Endothelial cell (in vitro differentiated cells): ENCODE data around the gene ZSCAN1. TPM values are rescaled to one million over a fixed set of nuclear protein-coding genes. Genes with fewer than 3 reads are reported as not detected.

ENCODE experiments used
- DNase-seq: peaks from one replicate; pipeline ENCODE4 v3.0.0; 2021; ENCODE audit warnings: low spot score
- H3K27ac Mint-ChIP-seq: one replicate; pipeline ENCODE4 v1.8.0; 2021; ENCODE audit warnings: mixed read lengths, inconsistent platforms; ENCODE audit not compliant: unreplicated experiment
- H3K27me3 Mint-ChIP-seq: one replicate; pipeline ENCODE4 v1.8.0; 2021; ENCODE audit warnings: mild to moderate bottlenecking, moderate library complexity, mixed read lengths, inconsistent platforms; ENCODE audit not compliant: unreplicated experiment
- H3K36me3 Mint-ChIP-seq: one replicate; pipeline ENCODE4 v1.8.0; 2021; ENCODE audit warnings: mild to moderate bottlenecking, low read depth, mixed read lengths, inconsistent platforms; ENCODE audit not compliant: unreplicated experiment
- H3K4me1 Mint-ChIP-seq: one replicate; pipeline ENCODE4 v1.8.0; 2021; ENCODE audit warnings: mild to moderate bottlenecking, mixed read lengths, inconsistent platforms; ENCODE audit not compliant: unreplicated experiment
- H3K4me3 Mint-ChIP-seq: one replicate; pipeline ENCODE4 v1.8.0; 2021; ENCODE audit warnings: mild to moderate bottlenecking, mixed read lengths, inconsistent platforms; ENCODE audit not compliant: unreplicated experiment
- H3K9me3 Mint-ChIP-seq: one replicate; pipeline ENCODE4 v1.8.0; 2021; ENCODE audit warnings: mixed read lengths, inconsistent platforms; ENCODE audit not compliant: unreplicated experiment
- total RNA-seq: library from RNA; stranded (reverse); fragmentation: NEBNext Ultra II Directional; extraction: Animal tissue kit (Norgen Biotek cat#: 25700); gene quantifications from one replicate; pipeline ENCODE4 v1.2.1, GENCODE V29; 2021; ENCODE audit not compliant: unreplicated experiment
- TF ChIP-seq, protein P1 (sequence below): fragments of 200-600 bp; sonication (generic); IDR thresholded peaks from one replicate; pipeline ENCODE4 v1.5.0; 2021; ENCODE audit warnings: antibody characterized with exemption; ENCODE audit not compliant: unreplicated experiment

The ZSCAN1 gene
- total RNA-seq, 1 donor from 2014 or later = not detected

DNA sequence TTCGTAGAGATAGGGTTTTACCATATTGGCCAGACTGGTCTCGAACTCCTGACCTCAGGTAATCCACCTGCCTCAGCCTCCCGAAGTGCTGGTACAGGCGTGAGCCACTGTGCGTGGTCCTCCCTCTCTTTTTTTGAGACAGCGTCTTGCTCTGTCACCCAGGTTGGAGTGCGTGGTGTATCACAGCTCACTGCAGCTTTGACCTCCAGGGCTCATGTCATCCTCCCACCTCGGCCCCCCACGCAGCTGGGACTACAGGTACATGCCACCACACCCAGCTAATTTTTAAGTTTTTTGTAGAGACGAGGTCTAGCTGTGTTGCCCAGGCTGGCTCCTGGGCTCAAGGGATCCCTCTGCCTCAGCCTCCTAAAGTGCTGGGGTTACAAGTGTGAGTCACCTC lies 46.0 kb downstream of the ZSCAN1 start:
- H3K9me3 Mint-ChIP-seq = peaks cover 32% of the 10 kb centered on the region
- TF ChIP-seq, protein P1, sequence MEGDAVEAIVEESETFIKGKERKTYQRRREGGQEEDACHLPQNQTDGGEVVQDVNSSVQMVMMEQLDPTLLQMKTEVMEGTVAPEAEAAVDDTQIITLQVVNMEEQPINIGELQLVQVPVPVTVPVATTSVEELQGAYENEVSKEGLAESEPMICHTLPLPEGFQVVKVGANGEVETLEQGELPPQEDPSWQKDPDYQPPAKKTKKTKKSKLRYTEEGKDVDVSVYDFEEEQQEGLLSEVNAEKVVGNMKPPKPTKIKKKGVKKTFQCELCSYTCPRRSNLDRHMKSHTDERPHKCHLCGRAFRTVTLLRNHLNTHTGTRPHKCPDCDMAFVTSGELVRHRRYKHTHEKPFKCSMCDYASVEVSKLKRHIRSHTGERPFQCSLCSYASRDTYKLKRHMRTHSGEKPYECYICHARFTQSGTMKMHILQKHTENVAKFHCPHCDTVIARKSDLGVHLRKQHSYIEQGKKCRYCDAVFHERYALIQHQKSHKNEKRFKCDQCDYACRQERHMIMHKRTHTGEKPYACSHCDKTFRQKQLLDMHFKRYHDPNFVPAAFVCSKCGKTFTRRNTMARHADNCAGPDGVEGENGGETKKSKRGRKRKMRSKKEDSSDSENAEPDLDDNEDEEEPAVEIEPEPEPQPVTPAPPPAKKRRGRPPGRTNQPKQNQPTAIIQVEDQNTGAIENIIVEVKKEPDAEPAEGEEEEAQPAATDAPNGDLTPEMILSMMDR = no peak
- H3K4me1 Mint-ChIP-seq = no peaks in the 10 kb centered on the region
- H3K36me3 Mint-ChIP-seq = peaks cover 22% of the 10 kb centered on the region
- H3K27me3 Mint-ChIP-seq = peaks cover 12% of the 10 kb centered on the region
- H3K27ac Mint-ChIP-seq = no peak overlapping the region
- DNase-seq = no peak
- peak overlapping the region; percentile 14 for H3K4me3 Mint-ChIP-seq

DNA sequence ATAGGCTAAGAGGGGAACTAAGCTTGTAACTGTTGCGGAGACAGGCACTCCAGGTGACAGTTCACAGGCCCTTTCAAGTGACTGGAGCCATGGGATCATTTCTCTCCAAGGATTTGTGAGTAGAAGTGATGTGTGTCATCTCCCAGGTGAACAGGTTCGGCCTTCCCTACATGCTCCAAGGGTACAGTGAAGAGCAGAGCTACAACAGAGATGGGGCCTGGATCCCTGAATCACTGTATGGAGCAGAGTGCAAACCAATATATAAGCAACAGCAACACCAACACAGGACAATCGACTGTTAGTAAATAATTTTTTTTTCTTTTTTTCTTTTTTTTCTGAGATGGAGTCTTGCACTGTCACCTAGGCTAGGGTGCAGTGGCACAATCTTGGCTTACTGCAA lies 49.2 kb downstream of the ZSCAN1 start:
- no peak overlapping the region for H3K4me3 Mint-ChIP-seq
- H3K9me3 Mint-ChIP-seq = peaks cover 28% of the 10 kb centered on the region
- peaks cover 14% of the 10 kb centered on the region for H3K27me3 Mint-ChIP-seq
- peaks cover 36% of the 10 kb centered on the region for H3K36me3 Mint-ChIP-seq
- no peak for DNase-seq
- TF ChIP-seq, protein P1 = no peak
- H3K27ac Mint-ChIP-seq = no peak overlapping the region
- H3K4me1 Mint-ChIP-seq = no peaks in the 10 kb centered on the region

DNA sequence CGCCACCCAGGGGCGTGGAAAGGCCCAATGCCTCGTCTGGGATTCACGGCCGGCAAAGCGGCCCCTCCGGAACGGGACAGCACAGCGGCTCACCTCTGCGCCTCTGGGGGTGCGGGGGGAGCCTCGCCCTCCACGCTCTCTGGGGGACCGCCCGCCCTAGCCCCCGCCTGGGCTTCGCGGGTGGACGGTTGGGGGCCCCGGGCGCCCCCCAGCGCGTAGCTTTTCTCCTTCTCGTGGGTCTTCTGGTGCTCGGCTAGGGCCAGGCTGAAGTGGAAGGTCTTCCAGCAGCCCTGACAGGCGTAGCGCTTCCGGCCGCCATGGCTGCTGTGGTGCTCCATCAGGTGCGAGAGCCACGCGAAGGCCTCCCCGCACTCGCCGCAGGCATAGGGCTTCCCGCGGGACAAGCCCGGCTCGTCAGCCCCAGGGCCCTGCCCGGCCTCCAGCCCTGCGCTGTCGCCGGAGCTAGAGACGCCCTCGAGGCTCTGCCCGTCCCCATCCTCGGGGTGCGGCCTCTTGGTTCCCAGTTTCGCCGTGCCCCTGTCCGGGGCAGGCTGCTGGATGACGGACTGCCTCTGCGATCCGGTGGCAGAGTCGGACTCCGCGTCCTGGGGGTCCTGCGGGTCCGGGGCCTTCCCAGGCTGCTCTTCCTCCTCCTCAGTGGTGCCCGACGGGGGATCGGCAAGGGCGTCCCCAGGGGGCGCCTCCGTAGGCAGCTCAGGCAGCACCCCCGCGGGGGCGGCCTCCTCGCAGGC lies 50.9 kb downstream of the ZSCAN1 start:
- Mint-ChIP-seq H3K27ac (no peak overlapping the region), H3K36me3 (peaks cover 42% of the 10 kb centered on the region), H3K9me3 (peaks cover 28% of the 10 kb centered on the region)

DNA sequence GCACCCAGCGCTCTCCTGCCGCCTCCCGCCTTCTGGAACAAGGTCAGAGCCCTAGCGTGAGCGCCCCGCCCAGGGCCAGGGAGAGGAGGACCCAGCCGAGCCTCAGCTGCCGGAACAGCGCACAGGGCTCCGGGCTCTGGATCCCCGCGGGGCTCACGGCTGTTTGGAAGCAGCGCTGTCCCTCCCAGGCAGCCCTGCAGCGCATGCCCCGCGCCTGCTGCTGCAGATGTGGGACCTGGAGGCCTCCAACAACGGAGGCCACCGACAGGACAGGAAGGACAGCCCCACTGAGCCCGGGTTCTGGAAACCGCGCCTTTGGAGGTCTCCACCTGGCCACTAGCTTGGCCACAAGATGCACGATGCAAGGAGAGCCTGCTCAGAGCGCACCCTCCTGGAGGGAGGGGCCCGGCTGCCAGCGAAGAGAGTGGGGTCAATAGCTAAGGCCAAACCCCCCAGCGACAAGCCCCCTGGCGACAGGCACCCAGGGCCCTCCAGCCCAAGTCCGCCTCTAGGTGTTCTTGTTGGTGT lies 51.6 kb downstream of the ZSCAN1 start:
- peaks cover 42% of the 10 kb centered on the region for H3K36me3 Mint-ChIP-seq
- H3K27ac Mint-ChIP-seq = no peak overlapping the region
- H3K27me3 Mint-ChIP-seq = peaks cover 12% of the 10 kb centered on the region
- TF ChIP-seq, protein P1 = no peak
- H3K4me1 Mint-ChIP-seq = no peaks in the 10 kb centered on the region
- DNase-seq = no peak
- peaks cover 22% of the 10 kb centered on the region for H3K9me3 Mint-ChIP-seq
- no peak overlapping the region for H3K4me3 Mint-ChIP-seq

More for the DNA sequence above, 50.9 kb downstream of the ZSCAN1 start:
- H3K4me1 Mint-ChIP-seq = no peaks in the 10 kb centered on the region
- TF ChIP-seq, protein P1 = no peak
- no peak for DNase-seq
- peaks cover 14% of the 10 kb centered on the region for H3K27me3 Mint-ChIP-seq
- no peak overlapping the region for H3K4me3 Mint-ChIP-seq
